GM19452 (cell line): Measurements from ENCODE around the gene FAR1.

Experiments
- ATAC-seq: cut with Tn5 transposase; IDR thresholded peaks from one replicate; pipeline ENCODE4 v1.9.1; 2021; ENCODE audit not compliant: unreplicated experiment

The FAR1 gene

GRCh38 chr11:13669544-13670488 is 1.3 kb downstream of the FAR1 start:
- ATAC-seq, result no peak

GRCh38 chr11:13672576-13673210 is 4.2 kb downstream of the FAR1 start:
- no peak for ATAC-seq

GRCh38 chr11:13674799-13675509 is 6.5 kb downstream of the FAR1 start:
- no peak for ATAC-seq

- no peak for ATAC-seq
These were observed 8.1 kb downstream of the FAR1 start for GRCh38 chr11:13676576-13676975.

- no peak for ATAC-seq
These were observed 11.3 kb downstream of the FAR1 start for GRCh38 chr11:13679768-13680167.

- ATAC-seq, result peak; percentile 63
These were observed 12.2 kb downstream of the FAR1 start for GRCh38 chr11:13680501-13681264.

- ATAC-seq, result no peak
These were observed 13.0 kb downstream of the FAR1 start for GRCh38 chr11:13681446-13681845.

GRCh38 chr11:13682212-13682611 is 13.7 kb downstream of the FAR1 start:
- no peak for ATAC-seq

GRCh38 chr11:13685461-13686108 is 17.1 kb downstream of the FAR1 start:
- ATAC-seq, result no peak

GRCh38 chr11:13686776-13687175 is 18.3 kb downstream of the FAR1 start:
- ATAC-seq, result no peak

- no peak for ATAC-seq
These were observed 18.8 kb downstream of the FAR1 start for GRCh38 chr11:13687271-13687670.

- no peak for ATAC-seq
These were observed 22.9 kb downstream of the FAR1 start for GRCh38 chr11:13691286-13691899.

- no peak for ATAC-seq
These were observed 23.7 kb downstream of the FAR1 start for GRCh38 chr11:13692172-13692571.

GRCh38 chr11:13694115-13694514 is 25.6 kb downstream of the FAR1 start:
- ATAC-seq, result no peak

- no peak for ATAC-seq
These were observed 27.4 kb downstream of the FAR1 start for GRCh38 chr11:13695886-13696285.

- ATAC-seq, result no peak
These were observed 29.2 kb downstream of the FAR1 start for GRCh38 chr11:13697710-13698109.

- ATAC-seq, result no peak
These were observed 29.7 kb downstream of the FAR1 start for GRCh38 chr11:13698132-13698531.

GRCh38 chr11:13699041-13699440 is 30.6 kb downstream of the FAR1 start:
- ATAC-seq, result no peak

GRCh38 chr11:13699870-13700269 is 31.4 kb downstream of the FAR1 start:
- no peak for ATAC-seq

GRCh38 chr11:13701506-13701905 is 33.0 kb downstream of the FAR1 start:
- no peak for ATAC-seq
